MCF 10A (cell line): ENCODE measurements around the gene MAPK6. TPM values are rescaled to one million over a fixed set of nuclear protein-coding genes. Genes with fewer than 3 reads are reported as not detected.

Experiments
- BruUV-seq: library from RNA; stranded (reverse); fragments of 400-500 nt; replicated peaks from 2 replicates; lab custom pipeline; 2021; lab: Mats Ljungman, UMichigan
- CTCF ChIA-PET: fragments of 300-600 bp; sonication (Branson Sonifier 250); formaldehyde crosslinking; extraction: SDS; loops from one replicate; lab custom pipeline; 2021; ENCODE audit warnings: antibody characterized with exemption, inconsistent platforms; lab: Yijun Ruan, JAX
- POLR2A ChIA-PET: fragments of 300-600, 350-650 bp; sonication (Branson Sonifier 250); formaldehyde crosslinking; extraction: SDS; loops from one replicate; lab custom pipeline; 2020; ENCODE audit warnings: antibody characterized with exemption, inconsistent platforms; lab: Yijun Ruan, JAX
- DNase-seq: peaks from one replicate; pipeline ENCODE4 v3.0.0-alpha.2; 2018; ENCODE audit not compliant: unreplicated experiment
- H3K27ac Mint-ChIP-seq: one replicate; pipeline ENCODE4 v1.8.0; 2022; ENCODE audit warnings: mild to moderate bottlenecking, low read depth, mixed read lengths; ENCODE audit not compliant: unreplicated experiment
- H3K27me3 Mint-ChIP-seq: one replicate; pipeline ENCODE4 v1.8.0; 2022; ENCODE audit warnings: mixed read lengths; ENCODE audit not compliant: insufficient read depth, unreplicated experiment
- H3K36me3 Mint-ChIP-seq: one replicate; pipeline ENCODE4 v1.8.0; 2022; ENCODE audit warnings: mild to moderate bottlenecking, moderate library complexity, mixed read lengths; ENCODE audit not compliant: insufficient read depth, unreplicated experiment
- H3K4me1 Mint-ChIP-seq: one replicate; pipeline ENCODE4 v1.8.0; 2022; ENCODE audit warnings: mixed read lengths; ENCODE audit not compliant: insufficient read depth, unreplicated experiment
- H3K4me3 Mint-ChIP-seq: one replicate; pipeline ENCODE4 v1.8.0; 2022; ENCODE audit warnings: mild to moderate bottlenecking, moderate library complexity, mixed read lengths; ENCODE audit not compliant: unreplicated experiment
- H3K9me3 Mint-ChIP-seq: one replicate; pipeline ENCODE4 v1.8.0; 2022; ENCODE audit warnings: mixed read lengths; ENCODE audit not compliant: unreplicated experiment
- intact Hi-C: fragments of 100-400 bp; cut with micrococcal nuclease; formaldehyde crosslinking; loops from 2 replicates; pipeline ENCODE4 v1.14.1; 2022
- total RNA-seq: library from RNA; stranded (reverse); gene quantifications from 2 replicates; pipeline ENCODE4 v1.2.3, GENCODE V29; 2022
- TF ChIP-seq, protein P1 (sequence below): fragments of 200-600 bp; IDR thresholded peaks from one replicate; pipeline ENCODE4 v1.8.0; 2022; ENCODE audit warnings: antibody characterized with exemption, mild to moderate bottlenecking; ENCODE audit not compliant: unreplicated experiment

Gene MAPK6
- total RNA-seq, 1 experiment from 2014 or later, result 106 TPM

DNA sequence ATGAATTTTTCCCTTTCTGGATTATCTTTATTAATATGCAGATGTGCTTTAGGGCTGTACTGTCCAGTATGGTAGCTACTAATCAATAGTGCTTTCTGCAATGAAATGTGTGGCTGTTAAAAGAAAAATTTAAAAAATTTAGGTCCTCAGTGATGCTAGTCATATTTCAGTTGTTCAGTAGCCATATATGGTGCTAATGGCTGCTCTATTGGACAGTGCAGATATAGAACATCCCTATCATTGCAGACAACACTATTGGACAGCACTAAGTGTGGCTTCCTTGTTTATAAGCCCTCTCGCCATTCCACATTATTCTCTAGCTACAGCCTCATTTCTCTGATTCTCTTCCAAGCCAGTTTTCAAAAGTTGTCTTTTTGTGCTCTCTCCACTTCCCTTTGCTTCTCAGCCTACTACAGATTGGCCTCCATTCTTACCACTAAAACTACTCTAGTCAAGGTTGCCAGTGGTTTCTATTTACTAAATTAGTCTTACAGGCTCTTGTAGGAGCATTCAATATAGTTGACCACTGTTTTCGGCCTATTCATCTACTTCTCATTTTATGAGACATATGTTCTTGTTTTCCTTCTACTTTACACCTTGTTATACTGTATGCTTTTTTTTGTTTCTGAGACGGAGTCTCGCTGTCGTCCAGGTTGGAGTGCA is 9.5 kb downstream of the MAPK6 start:
- TF ChIP-seq, protein P1, sequence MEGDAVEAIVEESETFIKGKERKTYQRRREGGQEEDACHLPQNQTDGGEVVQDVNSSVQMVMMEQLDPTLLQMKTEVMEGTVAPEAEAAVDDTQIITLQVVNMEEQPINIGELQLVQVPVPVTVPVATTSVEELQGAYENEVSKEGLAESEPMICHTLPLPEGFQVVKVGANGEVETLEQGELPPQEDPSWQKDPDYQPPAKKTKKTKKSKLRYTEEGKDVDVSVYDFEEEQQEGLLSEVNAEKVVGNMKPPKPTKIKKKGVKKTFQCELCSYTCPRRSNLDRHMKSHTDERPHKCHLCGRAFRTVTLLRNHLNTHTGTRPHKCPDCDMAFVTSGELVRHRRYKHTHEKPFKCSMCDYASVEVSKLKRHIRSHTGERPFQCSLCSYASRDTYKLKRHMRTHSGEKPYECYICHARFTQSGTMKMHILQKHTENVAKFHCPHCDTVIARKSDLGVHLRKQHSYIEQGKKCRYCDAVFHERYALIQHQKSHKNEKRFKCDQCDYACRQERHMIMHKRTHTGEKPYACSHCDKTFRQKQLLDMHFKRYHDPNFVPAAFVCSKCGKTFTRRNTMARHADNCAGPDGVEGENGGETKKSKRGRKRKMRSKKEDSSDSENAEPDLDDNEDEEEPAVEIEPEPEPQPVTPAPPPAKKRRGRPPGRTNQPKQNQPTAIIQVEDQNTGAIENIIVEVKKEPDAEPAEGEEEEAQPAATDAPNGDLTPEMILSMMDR, result no peak

GRCh38 chr15:52030010-52030409 is 11.0 kb downstream of the MAPK6 start:
- POLR2A ChIA-PET, result interaction anchor here (0.5 to 5.3 kb wide), 15 partner anchors 8 to 85 kb away, joined by 3 to 36 read pairs (median 5); partner anchors contain the start of gene LEO1
- Mint-ChIP-seq H3K9me3 (no peaks in the 10 kb centered on the region), H3K36me3 (peaks cover 61% of the 10 kb centered on the region), H3K27ac (peak overlapping the region; percentile 29), H3K4me3 (no peak overlapping the region), H3K27me3 (no peaks in the 10 kb centered on the region), H3K4me1 (peaks cover 21% of the 10 kb centered on the region)
- TSS peak; percentile 0 for BruUV-seq
- CTCF ChIA-PET, result interaction anchor here (0.6 to 1.8 kb wide), 7 partner anchors 35 to 85 kb away, joined by 3 to 4 read pairs (median 4); no protein-coding TSS in a partner anchor
- intact Hi-C loops, result no loop called here
- DNase-seq, result no peak
- TF ChIP-seq, protein P1, result no peak

More for the DNA sequence above, 9.5 kb downstream of the MAPK6 start:
- ChIA-PET POLR2A (interaction anchor here (1.4 to 5.3 kb wide), 7 partner anchors 8 to 58 kb away, joined by 3 to 36 read pairs (median 7); partner anchors contain the start of gene LEO1), CTCF (interaction anchor here (1.7 to 1.8 kb wide), 3 partner anchors 34 to 50 kb away, joined by 4 read pairs; no protein-coding TSS in a partner anchor)
- Mint-ChIP-seq H3K36me3 (peaks cover 51% of the 10 kb centered on the region), H3K9me3 (no peaks in the 10 kb centered on the region), H3K4me1 (peaks cover 22% of the 10 kb centered on the region), H3K27ac (no peak overlapping the region), H3K4me3 (no peak overlapping the region), H3K27me3 (no peaks in the 10 kb centered on the region)
- intact Hi-C loops, result no loop called here
- no peak for DNase-seq
- BruUV-seq, result no TSS peak

- POLR2A ChIA-PET, result interaction anchor here (0.5 to 8.8 kb wide), 19 partner anchors 10 to 217 kb away, joined by 3 to 86 read pairs (median 4); partner anchors contain the start of genes LEO1 and MAPK6
- Mint-ChIP-seq H3K4me1 (peaks cover 16% of the 10 kb centered on the region), H3K27me3 (no peaks in the 10 kb centered on the region), H3K9me3 (no peaks in the 10 kb centered on the region), H3K4me3 (no peak overlapping the region), H3K27ac (peak overlapping the region; percentile 31), H3K36me3 (peaks cover 65% of the 10 kb centered on the region)
- intact Hi-C loops, result no loop called here
- CTCF ChIA-PET, result interaction anchor here (0.7 kb wide), 2 partner anchors 63 to 295 kb away, joined by 3 read pairs; no protein-coding TSS in a partner anchor
- no TSS peak for BruUV-seq
- TF ChIP-seq, protein P1, result no peak
- peak; percentile 95 for DNase-seq
Observed at GRCh38 chr15:52031556-52031955, 12.5 kb downstream of the MAPK6 start.

GRCh38 chr15:52037889-52038505 is 19.0 kb downstream of the MAPK6 start:
- intact Hi-C loops, result no loop called here
- ChIA-PET CTCF (interaction anchor here (0.6 to 1.1 kb wide), 3 partner anchors 12 to 123 kb away, joined by 3 to 4 read pairs (median 3); no protein-coding TSS in a partner anchor), POLR2A (interaction anchor here (0.6 to 8.8 kb wide), 11 partner anchors 9 to 67 kb away, joined by 3 to 86 read pairs (median 5); partner anchors contain the start of genes LEO1 and MAPK6)
- Mint-ChIP-seq H3K4me3 (no peak overlapping the region), H3K36me3 (peaks cover 63% of the 10 kb centered on the region), H3K4me1 (peaks cover 41% of the 10 kb centered on the region), H3K9me3 (no peaks in the 10 kb centered on the region), H3K27ac (peak overlapping the region; percentile 42), H3K27me3 (no peaks in the 10 kb centered on the region)
- BruUV-seq, result no TSS peak
- TF ChIP-seq, protein P1, result no peak
- no peak for DNase-seq
